WTC11 (cell line): ENCODE measurements around the gene MEIOSIN.

Source experiments
- CREM ChIP-seq: sonication (generic); formaldehyde crosslinking; IDR thresholded peaks from 2 replicates; pipeline ENCODE4 v1.8.1; 2022; ENCODE audit warnings: mild to moderate bottlenecking, missing genetic modification reagents, moderate library complexity
- CTCF ChIP-seq: fragments of 200-600 bp; IDR thresholded peaks from 2 replicates; pipeline ENCODE4 v1.8.0; 2022; ENCODE audit warnings: antibody characterized with exemption
- ESRRA ChIP-seq: sonication (generic); formaldehyde crosslinking; IDR thresholded peaks from 2 replicates; pipeline ENCODE4 v1.8.1; 2022; ENCODE audit warnings: mild to moderate bottlenecking, missing genetic modification reagents, borderline replicate concordance
- NR1H2 ChIP-seq: sonication (generic); formaldehyde crosslinking; IDR thresholded peaks from 2 replicates; pipeline ENCODE4 v1.9.0; 2021; ENCODE audit warnings: mild to moderate bottlenecking, moderate library complexity, missing genetic modification reagents
- NR3C1 ChIP-seq: sonication (generic); formaldehyde crosslinking; conservative IDR thresholded peaks from 2 replicates; pipeline ENCODE4 v1.8.1; 2023; ENCODE audit warnings: low read depth, mild to moderate bottlenecking, missing genetic modification reagents
- TP53 ChIP-seq: sonication (generic); formaldehyde crosslinking; IDR thresholded peaks from 2 replicates; pipeline ENCODE4 v1.8.1; 2023; ENCODE audit warnings: mild to moderate bottlenecking, missing genetic modification reagents
- TF ChIP-seq, protein P1 (sequence below): sonication (generic); formaldehyde crosslinking; IDR thresholded peaks from 2 replicates; pipeline ENCODE4 v1.8.1; 2022; ENCODE audit warnings: missing genetic modification reagents, borderline replicate concordance
- TF ChIP-seq, protein P2 (sequence below): sonication (generic); formaldehyde crosslinking; IDR thresholded peaks from 2 replicates; pipeline ENCODE4 v1.8.1; 2023; ENCODE audit warnings: mild to moderate bottlenecking, moderate library complexity, missing genetic modification reagents

- TF ChIP-seq ESRRA (CRISPR knock-in tag) (no peak), CREM (CRISPR knock-in tag) (no peak), CTCF (no peak), TP53 (CRISPR knock-in tag) (no peak), NR3C1 (CRISPR knock-in tag) (no peak), NR1H2 (CRISPR knock-in tag) (no peak)
- TF ChIP-seq, protein P1, sequence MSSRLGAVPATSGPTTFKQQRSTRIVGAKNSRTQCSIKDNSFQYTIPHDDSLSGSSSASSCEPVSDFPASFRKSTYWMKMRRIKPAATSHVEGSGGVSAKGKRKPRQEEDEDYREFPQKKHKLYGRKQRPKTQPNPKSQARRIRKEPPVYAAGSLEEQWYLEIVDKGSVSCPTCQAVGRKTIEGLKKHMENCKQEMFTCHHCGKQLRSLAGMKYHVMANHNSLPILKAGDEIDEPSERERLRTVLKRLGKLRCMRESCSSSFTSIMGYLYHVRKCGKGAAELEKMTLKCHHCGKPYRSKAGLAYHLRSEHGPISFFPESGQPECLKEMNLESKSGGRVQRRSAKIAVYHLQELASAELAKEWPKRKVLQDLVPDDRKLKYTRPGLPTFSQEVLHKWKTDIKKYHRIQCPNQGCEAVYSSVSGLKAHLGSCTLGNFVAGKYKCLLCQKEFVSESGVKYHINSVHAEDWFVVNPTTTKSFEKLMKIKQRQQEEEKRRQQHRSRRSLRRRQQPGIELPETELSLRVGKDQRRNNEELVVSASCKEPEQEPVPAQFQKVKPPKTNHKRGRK (CRISPR knock-in tag), result no peak
- TF ChIP-seq, protein P2, sequence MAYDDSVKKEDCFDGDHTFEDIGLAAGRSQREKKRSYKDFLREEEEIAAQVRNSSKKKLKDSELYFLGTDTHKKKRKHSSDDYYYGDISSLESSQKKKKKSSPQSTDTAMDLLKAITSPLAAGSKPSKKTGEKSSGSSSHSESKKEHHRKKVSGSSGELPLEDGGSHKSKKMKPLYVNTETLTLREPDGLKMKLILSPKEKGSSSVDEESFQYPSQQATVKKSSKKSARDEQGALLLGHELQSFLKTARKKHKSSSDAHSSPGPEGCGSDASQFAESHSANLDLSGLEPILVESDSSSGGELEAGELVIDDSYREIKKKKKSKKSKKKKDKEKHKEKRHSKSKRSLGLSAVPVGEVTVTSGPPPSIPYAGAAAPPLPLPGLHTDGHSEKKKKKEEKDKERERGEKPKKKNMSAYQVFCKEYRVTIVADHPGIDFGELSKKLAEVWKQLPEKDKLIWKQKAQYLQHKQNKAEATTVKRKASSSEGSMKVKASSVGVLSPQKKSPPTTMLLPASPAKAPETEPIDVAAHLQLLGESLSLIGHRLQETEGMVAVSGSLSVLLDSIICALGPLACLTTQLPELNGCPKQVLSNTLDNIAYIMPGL, result no peak
Measured at GRCh38 chr19:45766296-45766868, 33.1 kb downstream of the MEIOSIN start.
